Glomerular visceral epithelial cell (primary cell): ENCODE data around the gene RACGAP1.

Experiments used
- DNase-seq: peaks from one replicate; pipeline ENCODE4 v3.0.0-alpha.2; 2016; ENCODE audit errors: extremely low spot score

RACGAP1 gene

GRCh38 chr12:49941556-49942511, 83.5 kb downstream of the RACGAP1 start:
- DNase-seq, result no peak

GRCh38 chr12:49939707-49940106, 85.6 kb downstream of the RACGAP1 start:
- DNase-seq, result no peak

DNA sequence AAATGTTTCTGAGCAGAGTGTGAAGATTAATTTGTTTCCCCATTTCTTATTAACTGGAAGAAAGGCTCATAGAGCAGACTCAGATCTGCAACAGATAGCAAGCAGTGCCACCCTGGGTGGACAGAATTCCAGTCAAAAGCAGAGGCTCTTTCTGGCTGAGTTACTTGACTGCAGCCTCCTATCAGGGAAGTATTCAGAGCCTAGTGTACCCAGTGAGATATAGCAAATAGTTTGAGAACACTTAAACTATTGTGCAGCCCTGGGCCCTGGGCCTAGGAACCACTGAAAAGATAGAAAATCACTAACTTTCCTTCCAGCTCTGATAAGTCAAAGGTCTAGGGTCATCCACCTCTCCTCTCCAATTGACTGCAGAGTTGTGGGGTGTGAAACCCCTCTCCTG, 86.0 kb downstream of the RACGAP1 start:
- no peak for DNase-seq
